ENCODE data around the gene MAP3K7. TPM values are rescaled to one million over a fixed set of nuclear protein-coding genes. Genes with fewer than 3 reads are reported as not detected.

The MAP3K7 gene
- total and polyA plus RNA-seq, 4 donors, result 5.5 to 17.2 (median 11.5) TPM

DNA sequence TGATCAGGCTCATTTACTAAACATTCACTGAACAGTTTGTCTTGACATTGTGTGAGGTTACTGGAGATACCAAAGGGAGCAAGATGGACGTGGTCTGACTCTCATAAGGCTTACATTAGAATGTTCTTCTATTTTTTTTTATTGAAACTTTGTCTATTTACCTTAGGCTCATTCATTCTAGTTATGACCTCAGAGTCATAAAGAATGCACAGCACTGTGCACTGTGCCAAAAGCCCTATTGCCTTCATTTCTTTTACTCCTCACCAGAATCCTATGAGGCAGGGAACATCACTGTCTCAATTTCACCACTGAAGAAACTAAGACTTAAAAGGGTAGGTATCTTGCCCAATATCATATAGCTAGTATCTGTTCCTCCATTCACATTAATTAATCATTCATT is 94.5 kb downstream of the MAP3K7 start:
- no peaks in the 10 kb centered on the region for H3K27me3 ChIP-seq (ENCODE audit: control insufficient read depth in 4 of 4, insufficient read depth in 4 of 4, low read length in 3 of 4)
- H3K27ac ChIP-seq (ENCODE audit: low read depth in 1 of 2, low read length in 2 of 2), result no peak overlapping the region
- H3K9me3 ChIP-seq (ENCODE audit: control insufficient read depth in 4 of 4, low read length in 3 of 4), result no peaks in the 10 kb centered on the region
- DNase-seq (ENCODE audit: low spot score), result no peak
- no peak overlapping the region for H3K4me3 ChIP-seq (ENCODE audit: low read depth in 1 of 3, low read length in 3 of 3)
- 65% methylated on average over 1 of the region's 1 CpG for WGBS
- no peak for TF ChIP-seq RAD21 (IDR thresholded peaks at IDR 0.05)
- TF ChIP-seq, protein P1, sequence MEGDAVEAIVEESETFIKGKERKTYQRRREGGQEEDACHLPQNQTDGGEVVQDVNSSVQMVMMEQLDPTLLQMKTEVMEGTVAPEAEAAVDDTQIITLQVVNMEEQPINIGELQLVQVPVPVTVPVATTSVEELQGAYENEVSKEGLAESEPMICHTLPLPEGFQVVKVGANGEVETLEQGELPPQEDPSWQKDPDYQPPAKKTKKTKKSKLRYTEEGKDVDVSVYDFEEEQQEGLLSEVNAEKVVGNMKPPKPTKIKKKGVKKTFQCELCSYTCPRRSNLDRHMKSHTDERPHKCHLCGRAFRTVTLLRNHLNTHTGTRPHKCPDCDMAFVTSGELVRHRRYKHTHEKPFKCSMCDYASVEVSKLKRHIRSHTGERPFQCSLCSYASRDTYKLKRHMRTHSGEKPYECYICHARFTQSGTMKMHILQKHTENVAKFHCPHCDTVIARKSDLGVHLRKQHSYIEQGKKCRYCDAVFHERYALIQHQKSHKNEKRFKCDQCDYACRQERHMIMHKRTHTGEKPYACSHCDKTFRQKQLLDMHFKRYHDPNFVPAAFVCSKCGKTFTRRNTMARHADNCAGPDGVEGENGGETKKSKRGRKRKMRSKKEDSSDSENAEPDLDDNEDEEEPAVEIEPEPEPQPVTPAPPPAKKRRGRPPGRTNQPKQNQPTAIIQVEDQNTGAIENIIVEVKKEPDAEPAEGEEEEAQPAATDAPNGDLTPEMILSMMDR (IDR thresholded peaks at IDR 0.05; ENCODE audit: low read depth, low read length, missing input control), result no peak
- TF ChIP-seq EGR1 (IDR thresholded peaks at IDR 0.05; ENCODE audit: low read depth in 2 of 2), result no peak
- TF ChIP-seq HNF4A (conservative IDR thresholded peaks at IDR 0.05), result no peak
- no peak for TF ChIP-seq SP1 (IDR thresholded peaks at IDR 0.05)
- TF ChIP-seq, protein P2, sequence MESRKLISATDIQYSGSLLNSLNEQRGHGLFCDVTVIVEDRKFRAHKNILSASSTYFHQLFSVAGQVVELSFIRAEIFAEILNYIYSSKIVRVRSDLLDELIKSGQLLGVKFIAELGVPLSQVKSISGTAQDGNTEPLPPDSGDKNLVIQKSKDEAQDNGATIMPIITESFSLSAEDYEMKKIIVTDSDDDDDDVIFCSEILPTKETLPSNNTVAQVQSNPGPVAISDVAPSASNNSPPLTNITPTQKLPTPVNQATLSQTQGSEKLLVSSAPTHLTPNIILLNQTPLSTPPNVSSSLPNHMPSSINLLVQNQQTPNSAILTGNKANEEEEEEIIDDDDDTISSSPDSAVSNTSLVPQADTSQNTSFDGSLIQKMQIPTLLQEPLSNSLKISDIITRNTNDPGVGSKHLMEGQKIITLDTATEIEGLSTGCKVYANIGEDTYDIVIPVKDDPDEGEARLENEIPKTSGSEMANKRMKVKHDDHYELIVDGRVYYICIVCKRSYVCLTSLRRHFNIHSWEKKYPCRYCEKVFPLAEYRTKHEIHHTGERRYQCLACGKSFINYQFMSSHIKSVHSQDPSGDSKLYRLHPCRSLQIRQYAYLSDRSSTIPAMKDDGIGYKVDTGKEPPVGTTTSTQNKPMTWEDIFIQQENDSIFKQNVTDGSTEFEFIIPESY (IDR thresholded peaks at IDR 0.05), result no peak
- TF ChIP-seq RXRA (IDR thresholded peaks at IDR 0.05), result no peak
- TF ChIP-seq FOXA1 (IDR thresholded peaks at IDR 0.05), result no peak
- no peak for TF ChIP-seq FOXA2 (IDR thresholded peaks at IDR 0.05)
- no peak for TF ChIP-seq HNF4G (IDR thresholded peaks at IDR 0.05)
- TF ChIP-seq, protein P3, sequence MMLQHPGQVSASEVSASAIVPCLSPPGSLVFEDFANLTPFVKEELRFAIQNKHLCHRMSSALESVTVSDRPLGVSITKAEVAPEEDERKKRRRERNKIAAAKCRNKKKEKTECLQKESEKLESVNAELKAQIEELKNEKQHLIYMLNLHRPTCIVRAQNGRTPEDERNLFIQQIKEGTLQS (IDR thresholded peaks at IDR 0.05), result no peak
- TF ChIP-seq NR2F2 (IDR thresholded peaks at IDR 0.05), result no peak
- TF ChIP-seq, protein P4, sequence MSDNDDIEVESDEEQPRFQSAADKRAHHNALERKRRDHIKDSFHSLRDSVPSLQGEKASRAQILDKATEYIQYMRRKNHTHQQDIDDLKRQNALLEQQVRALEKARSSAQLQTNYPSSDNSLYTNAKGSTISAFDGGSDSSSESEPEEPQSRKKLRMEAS (IDR thresholded peaks at IDR 0.05), result no peak
- no peak for TF ChIP-seq TAF1 (conservative IDR thresholded peaks at IDR 0.05)
- TF ChIP-seq YY1 (IDR thresholded peaks at IDR 0.05), result no peak
- H3K9ac ChIP-seq (ENCODE audit: low read depth in 1 of 2, low read length in 2 of 2), result no peak overlapping the region
- H3K36me3 ChIP-seq (ENCODE audit: control insufficient read depth in 4 of 4, insufficient read depth in 3 of 4, low read depth in 1 of 4, low read length in 3 of 4), result no peaks in the 10 kb centered on the region
- no peaks in the 10 kb centered on the region for H3K4me1 ChIP-seq (ENCODE audit: control insufficient read depth in 4 of 4, insufficient read depth in 4 of 4, low read length in 3 of 4)

DNA sequence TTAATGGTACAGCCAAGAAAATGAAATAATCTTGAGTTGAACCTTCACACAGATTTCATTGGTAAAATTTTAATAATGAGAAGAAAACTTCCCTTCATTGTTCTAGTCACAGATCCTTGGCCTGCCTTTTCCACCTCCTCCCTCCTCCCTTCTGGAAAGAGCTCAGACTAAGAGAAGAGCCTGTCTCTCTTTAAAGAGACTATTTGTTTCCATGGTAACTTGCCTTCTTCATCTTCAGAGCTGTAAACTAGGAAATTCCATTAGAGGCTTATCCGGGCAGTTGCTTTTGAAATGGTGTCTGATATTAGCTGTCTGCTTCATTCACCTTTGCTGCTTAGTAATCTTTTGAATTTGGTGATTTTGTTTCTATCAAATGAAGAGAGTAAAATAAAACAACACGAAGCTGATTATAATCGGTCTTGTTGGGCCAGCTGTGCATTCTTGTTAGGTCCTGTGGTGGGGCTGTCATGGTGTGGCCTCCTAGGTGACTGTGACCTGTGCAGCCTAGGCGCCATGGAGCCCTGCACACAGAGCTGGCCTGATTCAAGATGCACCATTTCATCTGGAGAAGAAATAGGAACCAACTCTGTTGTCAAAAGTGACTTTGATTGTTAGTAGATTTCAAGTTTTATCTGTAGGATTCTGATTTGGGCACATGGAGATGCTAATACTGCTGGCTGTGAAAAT is 96.7 kb downstream of the MAP3K7 start:
- Histone ChIP-seq H3K9me3 (ENCODE audit: control insufficient read depth in 4 of 4, low read length in 3 of 4) (no peaks in the 10 kb centered on the region), H3K4me3 (ENCODE audit: low read depth in 1 of 3, low read length in 3 of 3) (no peak overlapping the region), H3K27me3 (ENCODE audit: control insufficient read depth in 4 of 4, insufficient read depth in 4 of 4, low read length in 3 of 4) (no peaks in the 10 kb centered on the region), H3K27ac (ENCODE audit: low read depth in 1 of 2, low read length in 2 of 2) (no peak overlapping the region), H3K4me1 (ENCODE audit: control insufficient read depth in 4 of 4, insufficient read depth in 4 of 4, low read length in 3 of 4) (no peaks in the 10 kb centered on the region), H3K36me3 (ENCODE audit: control insufficient read depth in 4 of 4, insufficient read depth in 3 of 4, low read depth in 1 of 4, low read length in 3 of 4) (no peaks in the 10 kb centered on the region), H3K9ac (ENCODE audit: low read depth in 1 of 2, low read length in 2 of 2) (no peak overlapping the region)
- 81% methylated on average over 4 of the region's 4 CpGs for WGBS
- DNase-seq (ENCODE audit: low spot score), result no peak
- TF ChIP-seq GABPA (IDR thresholded peaks at IDR 0.05 in 1 of 2, conservative IDR thresholded peaks at IDR 0.05 in 1 of 2) (no peak), HNF4A (conservative IDR thresholded peaks at IDR 0.05) (no peak), SP1 (IDR thresholded peaks at IDR 0.05) (no peak), RAD21 (IDR thresholded peaks at IDR 0.05) (no peak), JUND (IDR thresholded peaks at IDR 0.05) (no peak), YY1 (IDR thresholded peaks at IDR 0.05) (no peak), FOXA2 (IDR thresholded peaks at IDR 0.05) (no peak), RXRA (IDR thresholded peaks at IDR 0.05) (no peak), FOXA1 (IDR thresholded peaks at IDR 0.05) (no peak), HNF4G (IDR thresholded peaks at IDR 0.05) (no peak), NR2F2 (IDR thresholded peaks at IDR 0.05) (no peak), TAF1 (conservative IDR thresholded peaks at IDR 0.05) (no peak), EGR1 (IDR thresholded peaks at IDR 0.05; ENCODE audit: low read depth in 2 of 2) (no peak)
- TF ChIP-seq, protein P1 (IDR thresholded peaks at IDR 0.05; ENCODE audit: low read depth, low read length, missing input control), result no peak
- TF ChIP-seq, protein P5, sequence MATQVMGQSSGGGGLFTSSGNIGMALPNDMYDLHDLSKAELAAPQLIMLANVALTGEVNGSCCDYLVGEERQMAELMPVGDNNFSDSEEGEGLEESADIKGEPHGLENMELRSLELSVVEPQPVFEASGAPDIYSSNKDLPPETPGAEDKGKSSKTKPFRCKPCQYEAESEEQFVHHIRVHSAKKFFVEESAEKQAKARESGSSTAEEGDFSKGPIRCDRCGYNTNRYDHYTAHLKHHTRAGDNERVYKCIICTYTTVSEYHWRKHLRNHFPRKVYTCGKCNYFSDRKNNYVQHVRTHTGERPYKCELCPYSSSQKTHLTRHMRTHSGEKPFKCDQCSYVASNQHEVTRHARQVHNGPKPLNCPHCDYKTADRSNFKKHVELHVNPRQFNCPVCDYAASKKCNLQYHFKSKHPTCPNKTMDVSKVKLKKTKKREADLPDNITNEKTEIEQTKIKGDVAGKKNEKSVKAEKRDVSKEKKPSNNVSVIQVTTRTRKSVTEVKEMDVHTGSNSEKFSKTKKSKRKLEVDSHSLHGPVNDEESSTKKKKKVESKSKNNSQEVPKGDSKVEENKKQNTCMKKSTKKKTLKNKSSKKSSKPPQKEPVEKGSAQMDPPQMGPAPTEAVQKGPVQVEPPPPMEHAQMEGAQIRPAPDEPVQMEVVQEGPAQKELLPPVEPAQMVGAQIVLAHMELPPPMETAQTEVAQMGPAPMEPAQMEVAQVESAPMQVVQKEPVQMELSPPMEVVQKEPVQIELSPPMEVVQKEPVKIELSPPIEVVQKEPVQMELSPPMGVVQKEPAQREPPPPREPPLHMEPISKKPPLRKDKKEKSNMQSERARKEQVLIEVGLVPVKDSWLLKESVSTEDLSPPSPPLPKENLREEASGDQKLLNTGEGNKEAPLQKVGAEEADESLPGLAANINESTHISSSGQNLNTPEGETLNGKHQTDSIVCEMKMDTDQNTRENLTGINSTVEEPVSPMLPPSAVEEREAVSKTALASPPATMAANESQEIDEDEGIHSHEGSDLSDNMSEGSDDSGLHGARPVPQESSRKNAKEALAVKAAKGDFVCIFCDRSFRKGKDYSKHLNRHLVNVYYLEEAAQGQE (IDR thresholded peaks at IDR 0.05), result no peak
- TF ChIP-seq, protein P3 (IDR thresholded peaks at IDR 0.05), result no peak
- TF ChIP-seq, protein P4 (IDR thresholded peaks at IDR 0.05), result no peak

Measured in liver (tissue), 9 donors.